ENCODE results near the gene ZNF444.

- no peak for TF ChIP-seq EZH2phosphoT487 (IDR thresholded peaks at IDR 0.05; ENCODE audit: borderline replicate concordance, low read length)
- TF ChIP-seq CTCF (conservative IDR thresholded peaks at IDR 0.05; ENCODE audit: low read depth, low read length), result no peak
Observed at GRCh38 chr19:56126983-56127780, 13.9 kb upstream of the ZNF444 start.
